HG03039 (cell line): ENCODE results near the gene PRSS12.
"Not testable (repeated sequence)": the region's sequence is repeated elsewhere in the genome, so short reads cannot be mapped to it uniquely, and the experiment has no call there.

Experiments
- ATAC-seq: cut with Tn5 transposase; IDR thresholded peaks from one replicate; pipeline ENCODE4 v1.9.1; 2021; ENCODE audit warnings: mild to moderate bottlenecking, moderate library complexity; ENCODE audit not compliant: unreplicated experiment

The PRSS12 gene

GRCh38 chr4:118327554-118328241, 25.1 kb downstream of the PRSS12 start:
- ATAC-seq: no peak

GRCh38 chr4:118326585-118326984, 26.2 kb downstream of the PRSS12 start:
- no peak for ATAC-seq

DNA sequence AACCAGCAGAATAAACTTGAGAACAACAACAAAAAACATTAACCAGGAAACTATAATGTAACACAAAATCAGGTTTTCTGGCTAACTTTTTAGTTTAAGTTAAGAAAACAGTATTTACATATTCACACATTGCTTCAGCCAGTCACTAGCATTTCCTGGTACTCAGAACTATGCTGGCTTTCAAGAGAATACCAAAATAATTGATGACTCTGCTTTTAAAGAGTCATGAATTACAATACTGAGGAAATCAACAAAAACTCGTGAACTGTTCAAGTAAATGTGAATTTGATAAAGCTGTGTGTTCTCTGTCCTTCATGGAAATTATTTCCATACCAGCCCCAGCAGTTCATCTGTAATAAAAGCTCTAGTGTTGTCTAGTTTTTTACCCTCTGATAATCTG, 27.4 kb downstream of the PRSS12 start:
- no peak for ATAC-seq

DNA sequence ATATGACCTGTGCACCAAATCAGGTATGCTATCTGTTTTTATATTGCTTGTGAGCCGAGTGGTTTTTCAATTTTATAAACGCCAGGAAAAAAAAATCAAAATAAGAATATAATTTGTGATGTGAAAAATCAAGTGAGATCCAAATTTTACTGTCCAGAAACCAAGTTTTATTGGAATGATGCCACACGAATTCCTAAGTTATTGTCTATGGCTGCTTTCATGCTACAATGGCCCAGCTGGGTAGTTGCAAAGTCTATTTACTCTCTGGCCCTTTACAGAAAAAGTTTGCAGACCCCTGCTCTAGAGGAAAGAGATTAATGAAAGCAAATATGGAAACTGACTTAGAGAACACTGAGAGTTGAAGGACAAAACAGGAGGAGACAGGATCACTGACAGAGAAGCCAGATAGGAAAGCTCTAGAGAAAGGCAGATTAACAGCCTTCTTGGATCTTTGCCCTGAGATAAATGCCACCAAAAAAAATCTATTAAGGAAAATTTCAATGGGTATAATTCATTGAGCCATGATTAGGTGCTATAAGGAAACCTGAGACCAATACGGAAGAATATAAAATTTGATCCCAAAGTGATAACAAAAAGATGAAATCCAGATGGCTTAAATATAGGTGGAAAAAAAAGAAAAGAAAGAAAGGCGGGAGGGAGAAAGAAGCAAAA, 29.8 kb downstream of the PRSS12 start:
- ATAC-seq: no peak

- no peak for ATAC-seq
Observed at GRCh38 chr4:118318931-118319330, 33.9 kb downstream of the PRSS12 start.

GRCh38 chr4:118317691-118318090, 35.1 kb downstream of the PRSS12 start:
- no peak for ATAC-seq

GRCh38 chr4:118314221-118314620, 38.6 kb downstream of the PRSS12 start:
- no peak for ATAC-seq

GRCh38 chr4:118313098-118313497, 39.7 kb downstream of the PRSS12 start:
- ATAC-seq: no peak

- ATAC-seq: no peak
Observed at GRCh38 chr4:118308306-118309030, 44.3 kb downstream of the PRSS12 start.

GRCh38 chr4:118307643-118308042, 45.2 kb downstream of the PRSS12 start:
- ATAC-seq: no peak

DNA sequence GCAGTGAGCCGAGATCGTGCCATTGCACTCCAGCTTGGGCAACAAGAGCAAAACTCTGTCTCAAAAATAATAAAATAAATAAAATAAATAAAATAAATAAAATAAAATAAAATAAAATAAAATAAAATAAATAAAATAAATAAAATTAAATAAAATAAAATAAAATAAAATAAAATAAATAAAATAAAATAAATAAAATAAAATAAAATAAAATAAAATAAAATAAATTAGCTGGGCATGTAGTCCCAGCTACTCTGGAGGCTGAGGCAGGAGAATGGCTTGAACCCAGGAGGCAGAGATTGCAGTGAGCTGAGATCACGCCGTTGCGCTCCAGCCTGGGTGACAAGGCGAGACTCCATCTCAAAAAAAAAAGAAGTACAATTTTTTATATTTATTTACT, 53.2 kb downstream of the PRSS12 start:
- not testable (repeated sequence) for ATAC-seq

DNA sequence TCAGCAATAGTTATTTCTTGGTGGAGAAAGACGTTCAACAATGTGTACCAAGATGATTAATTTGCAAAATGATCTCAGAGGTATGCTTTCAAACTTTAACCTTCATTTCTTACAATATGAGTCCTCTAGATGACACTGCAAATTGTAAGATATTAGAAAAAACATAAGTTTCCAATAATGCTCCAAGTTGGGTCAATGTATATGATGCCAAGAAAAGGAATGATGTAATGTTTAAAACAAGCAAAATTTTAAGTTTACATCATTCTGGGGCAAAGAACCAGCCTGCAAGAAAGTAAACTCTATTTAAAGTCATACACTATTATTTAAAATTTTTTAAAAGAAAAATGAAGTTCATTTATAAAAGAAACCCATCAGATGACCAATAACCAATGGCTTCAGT, 56.1 kb downstream of the PRSS12 start:
- no peak for ATAC-seq

- no peak for ATAC-seq
Observed at GRCh38 chr4:118290951-118291350, 61.9 kb downstream of the PRSS12 start.

GRCh38 chr4:118289794-118290193, 63.0 kb downstream of the PRSS12 start:
- ATAC-seq: no peak

DNA sequence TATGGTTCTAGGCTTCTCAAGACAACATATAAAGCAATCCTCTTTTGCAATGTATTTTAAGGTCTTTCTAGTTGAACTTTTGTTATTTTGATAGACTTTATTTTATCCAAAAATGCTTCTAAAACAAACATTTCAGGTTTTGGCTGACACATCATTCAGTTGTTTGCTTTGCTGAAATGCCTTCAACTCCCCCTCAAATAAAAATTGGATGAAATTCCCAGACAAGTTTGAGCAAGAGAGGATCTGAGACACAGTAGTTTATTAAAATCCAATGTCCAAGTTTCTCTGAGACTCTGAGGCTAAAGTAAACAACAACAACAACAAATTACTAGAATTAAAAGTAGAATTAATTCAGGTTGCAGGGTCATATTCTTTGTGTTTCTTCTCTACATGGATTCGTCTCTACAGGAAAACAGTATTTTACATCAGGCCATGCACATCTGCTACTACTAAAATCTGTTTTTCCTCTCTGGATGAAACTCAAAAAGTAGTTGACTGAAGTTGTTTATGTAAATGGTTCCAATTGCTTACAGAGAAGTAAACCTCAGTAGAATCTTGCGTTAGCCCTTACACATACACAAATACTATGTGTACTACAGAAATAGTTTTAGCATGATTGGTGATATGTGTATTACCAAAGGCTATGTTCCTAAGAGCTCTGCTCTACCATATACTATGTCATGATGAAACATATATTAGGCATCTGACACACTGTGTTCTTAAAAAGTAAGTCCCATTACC, 64.9 kb downstream of the PRSS12 start:
- no peak for ATAC-seq

DNA sequence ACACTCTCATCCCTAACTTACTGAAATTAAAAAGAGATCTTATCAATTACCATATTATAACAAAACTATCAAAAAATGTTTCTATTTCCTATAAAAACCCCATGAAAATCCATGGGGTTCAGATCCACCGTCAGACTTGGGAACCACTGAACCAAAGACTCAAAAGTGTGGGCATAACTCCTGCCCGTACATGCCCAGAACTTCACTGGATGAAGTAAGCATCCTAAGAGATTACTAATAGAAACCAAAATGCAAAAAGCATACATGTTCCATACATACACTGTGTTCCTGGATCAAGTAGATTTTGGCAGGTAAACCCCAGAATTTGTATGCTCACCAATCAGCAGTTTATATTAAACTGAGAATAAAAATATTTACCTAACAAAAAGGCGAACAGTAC, 66.1 kb downstream of the PRSS12 start:
- no peak for ATAC-seq

- ATAC-seq: no peak
Observed at GRCh38 chr4:118285931-118286330, 66.9 kb downstream of the PRSS12 start.

GRCh38 chr4:118284169-118284568, 68.6 kb downstream of the PRSS12 start:
- ATAC-seq: peak; percentile 58

DNA sequence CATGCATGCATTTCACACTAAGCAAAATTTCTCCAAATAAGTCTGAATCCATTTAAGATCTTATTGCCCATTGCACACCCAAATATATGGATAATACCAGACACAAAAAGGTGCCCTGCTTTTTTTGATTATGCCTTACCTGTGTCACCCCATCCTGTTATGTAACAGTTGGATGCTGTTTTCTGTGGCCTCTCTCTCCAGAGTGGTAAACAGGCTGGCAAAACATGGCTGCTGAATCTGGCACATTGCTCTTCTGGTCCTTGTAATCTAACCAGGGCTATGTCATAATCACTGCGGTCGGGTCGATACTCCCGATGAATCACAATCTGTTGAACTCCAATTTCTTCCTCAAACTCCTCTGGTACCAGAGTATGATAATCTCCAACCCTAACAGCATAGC, 70.1 kb downstream of the PRSS12 start:
- no peak for ATAC-seq

DNA sequence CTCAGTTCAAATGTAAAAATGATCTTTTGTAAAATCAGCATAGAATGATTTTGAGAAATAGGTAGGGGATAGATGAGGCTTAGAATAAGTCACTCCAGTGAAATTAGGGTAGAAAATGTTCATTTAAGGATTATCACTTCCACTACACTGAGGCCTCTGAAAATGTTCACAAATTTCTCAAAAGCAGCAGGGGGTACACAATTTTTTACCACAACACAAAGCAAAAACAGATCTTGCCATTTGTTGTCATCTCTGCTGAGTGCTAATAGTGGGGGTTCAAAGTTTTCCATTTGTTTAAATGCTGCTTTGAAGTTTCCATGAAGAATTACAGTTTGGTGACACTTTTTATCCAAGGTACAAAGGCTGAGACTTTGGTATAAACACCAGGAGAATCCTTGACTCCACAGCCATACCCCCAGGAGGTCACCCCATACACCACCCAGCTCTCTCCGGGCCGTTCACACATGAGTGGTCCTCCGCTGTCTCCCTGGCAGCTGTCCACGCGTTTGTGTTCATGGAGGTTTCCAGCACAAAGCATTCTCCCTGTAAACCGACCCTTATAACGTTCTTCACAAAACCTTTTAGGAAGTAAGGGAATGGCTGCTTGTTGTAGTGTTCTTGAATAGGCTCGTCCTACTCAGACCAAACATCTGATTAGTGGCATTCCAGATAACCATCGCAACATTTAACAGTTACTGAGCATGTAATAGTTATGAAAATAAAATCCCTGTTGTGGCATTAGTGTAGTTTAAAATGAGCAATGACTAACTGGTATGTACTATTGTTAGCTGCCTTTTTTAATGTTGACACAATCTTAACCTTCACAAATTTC, 71.0 kb downstream of the PRSS12 start:
- no peak for ATAC-seq
